Measurements from ENCODE around the gene MOB4.

- no peak for TF ChIP-seq CTCF (IDR thresholded peaks at IDR 0.05)
- TF ChIP-seq POLR2A (IDR thresholded peaks at IDR 0.05) = no peak
Observed at GRCh38 chr2:197577446-197577845, 61.6 kb downstream of the MOB4 start.
